Stimulated activated CD8-positive, alpha-beta memory T cell treated with anti-CD3 and anti-CD28 coated beads, Interleukin-7, amount 100 ng/mL, for 1 hour (primary cell): ENCODE results near the gene CDCA3.

Experiments
- DNase-seq, 2 donors: peaks; one replicate each; pipeline ENCODE4 v3.0.0-alpha.2; 2020; ENCODE audit warnings: low read depth in 2 of 2

CDCA3 gene

GRCh38 chr12:6820166-6820565 lies 30.9 kb downstream of the CDCA3 start:
- DNase-seq: no peak

GRCh38 chr12:6819106-6820030 lies 31.7 kb downstream of the CDCA3 start:
- DNase-seq: no peak

GRCh38 chr12:6818645-6819044 lies 32.4 kb downstream of the CDCA3 start:
- DNase-seq: no peak

- no peak for DNase-seq
Measured at GRCh38 chr12:6818222-6818621, 32.9 kb downstream of the CDCA3 start.

- DNase-seq: no peak
Measured at GRCh38 chr12:6817662-6818157, 33.4 kb downstream of the CDCA3 start.

GRCh38 chr12:6817098-6817497 lies 34.0 kb downstream of the CDCA3 start:
- DNase-seq: no peak

GRCh38 chr12:6816598-6816997 lies 34.5 kb downstream of the CDCA3 start:
- DNase-seq: no peak

GRCh38 chr12:6813363-6813762 lies 37.7 kb downstream of the CDCA3 start:
- no peak for DNase-seq

GRCh38 chr12:6810758-6811157 lies 40.3 kb downstream of the CDCA3 start:
- no peak for DNase-seq

- no peak for DNase-seq
Measured at GRCh38 chr12:6809056-6809455, 42.0 kb downstream of the CDCA3 start.

GRCh38 chr12:6807170-6807569 lies 43.9 kb downstream of the CDCA3 start:
- no peak for DNase-seq

GRCh38 chr12:6799147-6799546 lies 51.9 kb downstream of the CDCA3 start:
- no peak for DNase-seq
